Measurements from ENCODE around the gene NT5E.
"Not testable (repeated sequence)": the region's sequence is repeated elsewhere in the genome, so short reads cannot be mapped to it uniquely, and the experiment has no call there.

The NT5E gene

GRCh38 chr6:85494547-85495536 lies 45.0 kb downstream of the NT5E start:
- peak; percentile 14 for DNase-seq

GRCh38 chr6:85496009-85496579 lies 46.2 kb downstream of the NT5E start:
- DNase-seq: no peak

- no peak for DNase-seq
These were observed 47.0 kb downstream of the NT5E start for GRCh38 chr6:85496856-85497255.

GRCh38 chr6:85498596-85499258 lies 48.8 kb downstream of the NT5E start:
- no peak for DNase-seq

- no peak for DNase-seq
These were observed 56.7 kb downstream of the NT5E start for GRCh38 chr6:85506441-85507093.

GRCh38 chr6:85516168-85516567 lies 66.3 kb downstream of the NT5E start:
- no peak for DNase-seq

- not testable (repeated sequence) for DNase-seq
These were observed 74.4 kb downstream of the NT5E start for GRCh38 chr6:85524281-85524680.

GRCh38 chr6:85537055-85537494 lies 87.2 kb downstream of the NT5E start:
- no peak for DNase-seq

GRCh38 chr6:85544776-85545175 lies 94.9 kb downstream of the NT5E start:
- DNase-seq: no peak

Data from T1000 (cell line).